GM12878 (cell line): ENCODE data around the gene SMCO4. TPM values are rescaled to one million over a fixed set of nuclear protein-coding genes. Genes with fewer than 3 reads are reported as not detected.

Experiments used
- ATF3 ChIP-seq: IDR thresholded peaks from 2 replicates; pipeline ENCODE4 v1.6.1; 2011; ENCODE audit warnings: low read depth, mild to moderate bottlenecking, low read length, moderate library complexity, borderline replicate concordance; ENCODE audit errors: extremely low read depth
- BHLHE40 ChIP-seq, 2 experiments: fragments of 450-650 bp in 1 of 2; IDR thresholded peaks; 2 replicates each; pipeline ENCODE4 v1.6.1; 2011 to 2017; ENCODE audit warnings: low read depth in 2 of 2, borderline replicate concordance in 1 of 2, improper control_type of control experiment in 1 of 2, low read length in 1 of 2, mild to moderate bottlenecking in 1 of 2
- CHD4 ChIP-seq: fragments of 200-600 bp; sonication (generic); IDR thresholded peaks from 2 replicates; pipeline ENCODE4 v1.6.1; 2016; ENCODE audit warnings: mild to moderate bottlenecking
- CREB1 ChIP-seq: IDR thresholded peaks from 2 replicates; pipeline ENCODE4 v1.6.1; 2012; ENCODE audit warnings: low read depth, mild to moderate bottlenecking, inconsistent platforms
- E2F4 ChIP-seq: IDR thresholded peaks from 2 replicates; pipeline ENCODE4 v1.6.1; 2012; ENCODE audit warnings: low read depth, low read length, improper control_type of control experiment
- EED ChIP-seq: sonication (generic); IDR thresholded peaks from 2 replicates; pipeline ENCODE4 v1.6.1; 2016; ENCODE audit warnings: antibody characterized with exemption, low read depth
- EZH2 ChIP-seq: IDR thresholded peaks from 2 replicates; pipeline ENCODE4 v1.6.1; 2012; ENCODE audit warnings: low read depth, mild to moderate bottlenecking, control low read depth, inconsistent platforms, low read length, borderline replicate concordance; ENCODE audit not compliant: control insufficient read depth
- GATAD2B ChIP-seq: fragments of 450-650 bp; conservative IDR thresholded peaks from 2 replicates; pipeline ENCODE4 v1.6.1; 2017; ENCODE audit warnings: low read depth, mild to moderate bottlenecking, moderate library complexity
- HSF1 ChIP-seq: fragments of 150-350 bp; IDR thresholded peaks from 2 replicates; pipeline ENCODE4 v1.6.1; 2014; ENCODE audit warnings: mild to moderate bottlenecking, low read depth, low read length
- IKZF1 ChIP-seq: fragments of 450-650 bp; conservative IDR thresholded peaks from 2 replicates; pipeline ENCODE4 v1.6.1; 2017; ENCODE audit warnings: antibody characterized with exemption, mild to moderate bottlenecking
- IKZF2 ChIP-seq, 2 experiments: fragments of 450-650 bp; IDR thresholded peaks; 2 replicates each; pipeline ENCODE4 v1.6.1; 2017; ENCODE audit warnings: mild to moderate bottlenecking in 2 of 2, moderate library complexity in 2 of 2
- IRF4 ChIP-seq: IDR thresholded peaks from 2 replicates; pipeline ENCODE4 v1.6.1; 2011; ENCODE audit warnings: low read depth, low read length
- JUNB ChIP-seq: IDR thresholded peaks from 2 replicates; pipeline ENCODE4 v1.6.1; 2016; ENCODE audit warnings: antibody characterized with exemption, mild to moderate bottlenecking
- MEF2B ChIP-seq: fragments of 450-650 bp; IDR thresholded peaks from 2 replicates; pipeline ENCODE4 v1.6.1; 2018; ENCODE audit warnings: mild to moderate bottlenecking, moderate library complexity; ENCODE audit not compliant: partially characterized antibody, poor library complexity, severe bottlenecking
- MTA3 ChIP-seq: IDR thresholded peaks from 2 replicates; pipeline ENCODE4 v1.6.1; 2012; ENCODE audit warnings: low read length, inconsistent platforms, borderline replicate concordance
- NFIC ChIP-seq: IDR thresholded peaks from 2 replicates; pipeline ENCODE4 v1.6.1; 2012; ENCODE audit warnings: low read depth, mild to moderate bottlenecking, inconsistent platforms, low read length, moderate library complexity
- NR2F1 ChIP-seq: fragments of 450-650 bp; conservative IDR thresholded peaks from 2 replicates; pipeline ENCODE4 v1.6.1; 2017; ENCODE audit warnings: mild to moderate bottlenecking
- PBX3 ChIP-seq: IDR thresholded peaks from 2 replicates; pipeline ENCODE4 v1.6.1; 2011; ENCODE audit warnings: mild to moderate bottlenecking, low read depth, low read length, moderate library complexity; ENCODE audit not compliant: insufficient replicate concordance
- PKNOX1 ChIP-seq: fragments of 450-650 bp; IDR thresholded peaks from 2 replicates; pipeline ENCODE4 v1.6.1; 2016; ENCODE audit warnings: mild to moderate bottlenecking
- RB1 ChIP-seq: fragments of 450-650 bp; formaldehyde crosslinking; IDR thresholded peaks from 2 replicates; pipeline ENCODE4 v1.6.1; 2017; ENCODE audit warnings: mild to moderate bottlenecking, borderline replicate concordance
- RELA ChIP-seq: fragments of 450-650 bp; IDR thresholded peaks from 2 replicates; pipeline ENCODE4 v1.8.0; 2014; ENCODE audit warnings: borderline replicate concordance; ENCODE audit not compliant: partially characterized antibody
- RELB ChIP-seq: fragments of 450-650 bp; IDR thresholded peaks from 2 replicates; pipeline ENCODE4 v1.6.1; 2017; ENCODE audit warnings: low read depth, mild to moderate bottlenecking, moderate library complexity
- polyA plus RNA-seq, 11 experiments: library from polyadenylated mRNA; depleted of rRNA in 4 of 11; unstranded in 6 of 11; stranded (reverse) in 5 of 11; fragments of >200 nt; fragmentation: Nextera tagmentation in 4 of 11; fragmentation: Illumina TruSeq in 1 of 11; extraction: Ambion mirVana in 4 of 11; extraction: Trizol in 1 of 11; gene quantifications; 1 replicate in 1 of 11; 2 replicates in 10 of 11; pipeline versions ENCODE4 v1.2.1 to v1.2.3, GENCODE V29; 2011 to 2016; ENCODE audit warnings: inconsistent platforms in 2 of 11, missing spikeins in 2 of 11, low read depth in 1 of 11
- total RNA-seq, 4 experiments: library from RNA; depleted of rRNA in 3 of 4; stranded (reverse); fragments of >200 nt in 3 of 4; fragmentation: Illumina TruSeq in 1 of 4; extraction: Trizol in 1 of 4; gene quantifications; 2 replicates each; pipeline versions ENCODE4 v1.2.1 to v1.2.3, GENCODE V29; 2013 to 2021

Gene SMCO4
- total and polyA plus RNA-seq, 10 of the 15 experiments (the other 5 are each of a cell fraction or from before 2014, with no cell fraction given): 3.6 to 59.9 (median 27.9) TPM

- peak; percentile 52 for TF ChIP-seq MEF2B
- TF ChIP-seq CREB1: no peak
- 0 out of 2 replicates have a peak, but pooled peaks have one; percentile 10 for TF ChIP-seq HSF1
- no peak for TF ChIP-seq ATF3
- peak; percentile 20; the same call in 1 of the 2 replicates for TF ChIP-seq JUNB
- peak in 1 of 2 experiments; percentile 26; a peak in 1 of 4 replicates for TF ChIP-seq BHLHE40 (IDR thresholded peaks at IDR 0.05; ENCODE audit: borderline replicate concordance in 1 of 2, low read depth in 2 of 2, low read length in 1 of 2)
- TF ChIP-seq RELB: peak; percentile 68; the same call in 1 of the 2 replicates
- 0 out of 2 replicates have a peak, but pooled peaks have one; percentile 23 for TF ChIP-seq GATAD2B
- TF ChIP-seq NFIC: peak; percentile 58; the same call in 1 of the 2 replicates
- TF ChIP-seq PKNOX1: no peak
- no peak for TF ChIP-seq E2F4
- no peak for TF ChIP-seq EZH2
- TF ChIP-seq MTA3: no peak
- peak; percentile 28 for TF ChIP-seq EED
- 0 out of 2 replicates have a peak, but pooled peaks have one; percentile 4 for TF ChIP-seq IRF4
- peak; percentile 25 for TF ChIP-seq RELA
- no peak for TF ChIP-seq PBX3
- TF ChIP-seq NR2F1: no peak
- TF ChIP-seq CHD4: no peak
- TF ChIP-seq RB1: no peak
- TF ChIP-seq IKZF2 (IDR thresholded peaks at IDR 0.05): peak; percentile 52 to 62
- peak; percentile 51; the same call in 1 of the 2 replicates for TF ChIP-seq IKZF1
Measured at GRCh38 chr11:93532281-93532789, 10.9 kb downstream of the SMCO4 start (continued).
